ENCODE measurements around the gene DDIT4L. TPM values are rescaled to one million over a fixed set of nuclear protein-coding genes. Genes with fewer than 3 reads are reported as not detected.
A peak's percentile ranks its signal among the peaks of the same experiment; 100 is the strongest.
"Not testable (repeated sequence)": the region's sequence is repeated elsewhere in the genome, so short reads cannot be mapped to it uniquely, and the experiment has no call there.

DDIT4L gene
- total RNA-seq, 1 donor from 2014 or later = 13.7 TPM

DNA sequence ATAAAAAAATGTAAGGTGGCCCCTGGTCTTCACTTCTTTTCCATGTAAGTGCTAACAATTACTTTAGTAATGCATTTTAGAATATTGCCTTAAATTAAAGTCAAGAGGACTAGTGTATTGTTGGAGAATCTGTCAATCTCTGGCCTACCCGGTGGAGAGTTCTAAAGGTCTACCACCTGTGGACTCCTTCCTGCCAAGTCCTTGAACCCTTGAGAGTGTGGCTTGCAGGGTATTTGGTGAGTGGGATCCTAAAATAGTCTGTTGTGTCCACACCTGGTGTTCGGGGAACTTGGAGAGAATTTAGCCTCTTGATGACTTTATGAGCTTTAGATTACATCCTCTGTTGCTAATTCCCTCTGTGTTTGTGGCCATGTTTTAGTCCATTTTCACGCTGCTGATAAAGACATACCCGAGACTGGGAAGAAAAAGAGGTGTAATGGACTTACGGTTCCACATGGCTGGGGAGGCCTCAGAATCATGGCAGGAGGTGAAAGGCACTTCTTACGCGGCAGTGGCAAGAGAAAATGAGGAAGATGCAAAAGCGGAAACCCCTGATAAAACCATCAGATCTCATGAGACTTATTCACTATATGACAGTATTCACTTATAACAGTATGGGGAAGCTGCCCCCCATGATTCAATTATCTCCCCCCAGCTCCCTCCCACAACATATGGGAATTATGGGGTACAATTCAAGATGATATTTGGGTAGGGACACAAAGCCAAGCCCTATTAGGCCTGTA is 23.8 kb downstream of the DDIT4L start:
- DNase-seq (ENCODE audit: low read depth, low spot score) = no peak

GRCh38 chr4:100165809-100166208 is 24.5 kb downstream of the DDIT4L start:
- no peak for DNase-seq (ENCODE audit: low read depth, low spot score)

- DNase-seq (ENCODE audit: low read depth, low spot score) = no peak
Observed at GRCh38 chr4:100164808-100165760, 25.2 kb downstream of the DDIT4L start.

DNA sequence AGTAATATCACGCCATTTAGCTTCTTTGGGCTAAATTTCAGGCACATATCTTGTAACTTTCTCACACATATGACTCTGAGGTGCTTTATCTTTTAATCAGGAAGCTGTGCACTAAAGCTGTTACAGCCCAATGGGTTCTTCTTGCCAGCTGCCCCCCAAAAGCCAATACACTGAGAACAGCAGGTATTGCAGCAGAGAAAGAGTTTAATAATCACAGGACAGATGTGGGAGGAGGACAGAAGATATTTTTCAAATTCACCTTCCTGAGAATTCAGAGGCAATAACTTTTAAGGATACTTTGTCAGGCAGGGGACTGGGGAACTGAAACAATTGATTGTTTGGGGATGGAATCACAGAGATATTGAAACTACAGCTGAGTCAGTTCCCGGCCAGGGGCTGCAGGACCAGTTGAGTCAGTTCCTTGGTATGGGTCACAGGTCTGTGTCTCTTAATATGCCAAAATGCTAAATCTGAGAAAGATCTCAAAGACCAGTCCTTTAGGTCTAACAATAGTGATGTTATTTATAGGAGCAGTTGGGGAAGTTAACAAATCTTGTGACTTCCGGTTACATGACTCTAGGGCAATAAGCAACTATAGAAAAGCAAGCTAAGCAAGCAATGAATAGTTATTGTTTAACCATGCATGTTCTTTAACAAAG is 28.1 kb downstream of the DDIT4L start:
- peak; percentile 4 for DNase-seq (ENCODE audit: low read depth, low spot score)

GRCh38 chr4:100149190-100149589 is 41.1 kb downstream of the DDIT4L start:
- no peak for DNase-seq (ENCODE audit: low read depth, low spot score)

GRCh38 chr4:100147684-100148083 is 42.6 kb downstream of the DDIT4L start:
- no peak for DNase-seq (ENCODE audit: low read depth, low spot score)

DNA sequence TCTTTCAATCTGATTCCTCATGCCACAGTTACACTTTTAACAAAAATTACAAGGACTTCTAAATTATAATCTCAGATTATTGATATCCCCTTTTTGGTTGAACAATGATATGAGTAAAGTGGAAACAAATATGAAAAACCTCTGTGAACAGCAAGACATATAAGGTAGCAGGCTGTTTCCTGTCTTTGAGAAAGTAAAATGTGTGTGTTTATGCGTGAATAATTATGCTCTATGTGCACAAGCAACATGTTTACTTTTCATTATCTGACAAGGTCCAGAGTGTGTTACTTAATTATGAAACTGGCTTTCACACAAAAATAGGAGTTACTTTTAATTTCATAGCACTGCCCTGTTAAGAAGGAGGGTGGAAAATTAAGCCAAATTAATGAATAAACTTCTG is 43.1 kb downstream of the DDIT4L start:
- DNase-seq (ENCODE audit: low read depth, low spot score) = no peak

DNA sequence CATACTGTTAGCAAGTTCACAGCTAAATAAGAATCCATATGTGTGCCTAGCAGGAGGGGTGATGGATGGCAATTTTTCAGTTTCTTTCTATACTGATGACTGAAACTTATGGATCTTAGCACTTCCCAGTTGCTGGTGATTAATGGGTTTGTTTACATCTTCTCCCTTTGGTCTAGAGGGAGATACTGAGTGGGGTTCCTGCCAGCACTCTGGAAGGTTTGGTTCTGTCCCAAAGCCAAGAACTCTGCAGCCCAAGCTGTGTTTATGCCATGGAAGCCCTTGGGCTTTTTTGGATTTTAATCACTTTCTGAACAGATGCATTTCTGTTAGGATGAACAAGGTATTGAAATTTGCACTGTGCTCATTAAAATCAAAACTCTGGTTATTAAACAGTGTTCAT is 43.5 kb downstream of the DDIT4L start:
- DNase-seq (ENCODE audit: low read depth, low spot score) = no peak

GRCh38 chr4:100137320-100137719 is 52.9 kb downstream of the DDIT4L start:
- DNase-seq (ENCODE audit: low read depth, low spot score) = not testable (repeated sequence)

Other genes starting within 250 kb of the DDIT4L start
- 74.5 and 127 TPM in 2 replicates for gene DNAJB14, start 243.8 kb downstream of the DDIT4L start, total RNA-seq
- 574 and 739 TPM in 2 replicates for gene H2AZ1, start 240.2 kb downstream of the DDIT4L start, total RNA-seq

Data from pulmonary artery endothelial cell (primary cell).